Measurements from ENCODE around the gene ATP9A.
A peak's percentile ranks its signal among the peaks of the same experiment; 100 is the strongest.
"Not testable (repeated sequence)": the region's sequence is repeated elsewhere in the genome, so short reads cannot be mapped to it uniquely, and the experiment has no call there.

Gene ATP9A

GRCh38 chr20:51749674-51750036, 18.5 kb downstream of the ATP9A start:
- peak overlapping the region; percentile 13; the same call in 1 of the 2 replicates for H3K27ac ChIP-seq
- TF ChIP-seq CTCF (conservative IDR thresholded peaks at IDR 0.05) = no peak

GRCh38 chr20:51747182-51747911, 20.8 kb downstream of the ATP9A start:
- peak overlapping the region; percentile 3; the same call in 1 of the 2 replicates for H3K27ac ChIP-seq
- TF ChIP-seq CTCF (conservative IDR thresholded peaks at IDR 0.05) = no peak

- no peak for TF ChIP-seq CTCF (conservative IDR thresholded peaks at IDR 0.05)
- peak overlapping the region; percentile 85 for H3K27ac ChIP-seq
Observed at GRCh38 chr20:51745804-51746203, 22.4 kb downstream of the ATP9A start.

- TF ChIP-seq CTCF (conservative IDR thresholded peaks at IDR 0.05) = no peak
Observed at GRCh38 chr20:51740838-51741237, 27.4 kb downstream of the ATP9A start.

GRCh38 chr20:51740308-51740707, 27.9 kb downstream of the ATP9A start:
- not testable (repeated sequence) for H3K27ac ChIP-seq

More at GRCh38 chr20:51740838-51741237, 27.4 kb downstream of the ATP9A start:
- H3K27ac ChIP-seq = no peak overlapping the region

- no peak for TF ChIP-seq CTCF (conservative IDR thresholded peaks at IDR 0.05)
- H3K27ac ChIP-seq = no peak overlapping the region
Observed at GRCh38 chr20:51739722-51740249, 28.4 kb downstream of the ATP9A start.

- TF ChIP-seq CTCF (conservative IDR thresholded peaks at IDR 0.05) = no peak
- H3K27ac ChIP-seq = no peak overlapping the region
Observed at GRCh38 chr20:51738877-51739447, 29.2 kb downstream of the ATP9A start.

- H3K27ac ChIP-seq = not testable (repeated sequence)
Observed at GRCh38 chr20:51738261-51738660, 29.9 kb downstream of the ATP9A start.

All from VCaP (cell line).